ENCODE measurements around the gene MS4A6A. TPM values are rescaled to one million over a fixed set of nuclear protein-coding genes. Genes with fewer than 3 reads are reported as not detected.

MS4A6A gene
- polyA plus RNA-seq, 1 of the 3 experiments (the other 2 are of a cell fraction), result not detected

GRCh38 chr11:60172011-60172410, 10.9 kb downstream of the MS4A6A start:
- no peak for DNase-seq
- no peak overlapping the region for H2AFZ ChIP-seq (ENCODE audit: low read depth)
- no peak overlapping the region for H3K9ac ChIP-seq
- H3K4me3 ChIP-seq (ENCODE audit: low read depth in 2 of 2, low read length in 1 of 2), result no peak overlapping the region
- ChIA-PET POLR2A (no interaction called here), CTCF (no interaction called here)
- H3K79me2 ChIP-seq (ENCODE audit: insufficient read depth), result no peaks in the 10 kb centered on the region
- no peaks in the 10 kb centered on the region for H3F3A ChIP-seq (replicated peaks; ENCODE audit: insufficient read depth)
- no peaks in the 10 kb centered on the region for H3K9me2 ChIP-seq
- H3K36me3 ChIP-seq (replicated peaks in 1 of 2; ENCODE audit: control insufficient read depth in 1 of 2, insufficient read depth in 2 of 2, low read length in 1 of 2), result no peaks in the 10 kb centered on the region
- H3K4me1 ChIP-seq (ENCODE audit: control insufficient read depth in 1 of 2, insufficient read depth in 2 of 2, low read depth in 1 of 2, low read length in 1 of 2), result no peaks in the 10 kb centered on the region
- no peaks in the 10 kb centered on the region for H4K20me1 ChIP-seq (ENCODE audit: insufficient read depth)
- no peak overlapping the region for H3K4me2 ChIP-seq
- no peak overlapping the region for H3K27ac ChIP-seq (ENCODE audit: low read depth in 2 of 2, low read length in 1 of 2)
- H3K9me3 ChIP-seq, result no peaks in the 10 kb centered on the region
- TF ChIP-seq CTCF (IDR thresholded peaks at IDR 0.05) (no peak), EZH2phosphoT487 (IDR thresholded peaks at IDR 0.05; ENCODE audit: borderline replicate concordance, low read depth) (no peak), JUND (IDR thresholded peaks at IDR 0.05) (no peak), ELF1 (IDR thresholded peaks at IDR 0.05) (no peak), POLR2AphosphoS5 (IDR thresholded peaks at IDR 0.05; ENCODE audit: low read depth, low read length) (no peak), TAF1 (IDR thresholded peaks at IDR 0.05; ENCODE audit: borderline replicate concordance, low read depth, low read length) (no peak), SMC3 (IDR thresholded peaks at IDR 0.05; ENCODE audit: low read depth, low read length) (no peak), GATA2 (CRISPR knock-in tag; IDR thresholded peaks at IDR 0.05) (no peak)
- H3K27me3 ChIP-seq (ENCODE audit: insufficient read depth), result no peaks in the 10 kb centered on the region

- Histone ChIP-seq H3K36me3 (replicated peaks in 1 of 2; ENCODE audit: control insufficient read depth in 1 of 2, insufficient read depth in 2 of 2, low read length in 1 of 2) (no peaks in the 10 kb centered on the region), H3K9ac (no peak overlapping the region), H4K20me1 (ENCODE audit: insufficient read depth) (no peaks in the 10 kb centered on the region), H2AFZ (ENCODE audit: low read depth) (no peak overlapping the region), H3K27ac (ENCODE audit: low read depth in 2 of 2, low read length in 1 of 2) (no peak overlapping the region), H3K4me2 (no peak overlapping the region), H3K79me2 (ENCODE audit: insufficient read depth) (no peaks in the 10 kb centered on the region), H3K9me3 (no peaks in the 10 kb centered on the region), H3K9me2 (no peaks in the 10 kb centered on the region), H3K4me1 (ENCODE audit: control insufficient read depth in 1 of 2, insufficient read depth in 2 of 2, low read depth in 1 of 2, low read length in 1 of 2) (no peaks in the 10 kb centered on the region), H3F3A (replicated peaks; ENCODE audit: insufficient read depth) (no peaks in the 10 kb centered on the region), H3K27me3 (ENCODE audit: insufficient read depth) (no peaks in the 10 kb centered on the region), H3K4me3 (ENCODE audit: low read depth in 2 of 2, low read length in 1 of 2) (no peak overlapping the region)
- 0% methylated on average over 1 of the region's 1 CpG for WGBS (ENCODE audit: low lambda C conversion rate)
- POLR2A ChIA-PET, result no interaction called here
- CTCF ChIA-PET, result interaction anchor here (0.8 kb wide), 1 partner anchor 23 kb away, joined by 3 read pairs; no protein-coding TSS in a partner anchor
- DNase-seq, result no peak
- TF ChIP-seq USF2 (IDR thresholded peaks at IDR 0.05; ENCODE audit: borderline replicate concordance, low read depth, low read length) (no peak), MAX (IDR thresholded peaks at IDR 0.05; ENCODE audit: low read depth) (no peak), SIN3A (IDR thresholded peaks at IDR 0.05; ENCODE audit: borderline replicate concordance, low read depth, low read length) (no peak), EZH2phosphoT487 (IDR thresholded peaks at IDR 0.05; ENCODE audit: borderline replicate concordance, low read depth) (no peak), RXRA (IDR thresholded peaks at IDR 0.05; ENCODE audit: borderline replicate concordance, low read depth) (no peak), CHD2 (IDR thresholded peaks at IDR 0.05; ENCODE audit: low read length, partially characterized antibody) (no peak), NRF1 (IDR thresholded peaks at IDR 0.05; ENCODE audit: low read depth, low read length) (no peak), NFIC (IDR thresholded peaks at IDR 0.05; ENCODE audit: borderline replicate concordance) (no peak), FOSL2 (IDR thresholded peaks at IDR 0.05; ENCODE audit: borderline replicate concordance, low read depth) (no peak), RFX5 (IDR thresholded peaks at IDR 0.05; ENCODE audit: low read length) (no peak)
- TF ChIP-seq, protein P1, sequence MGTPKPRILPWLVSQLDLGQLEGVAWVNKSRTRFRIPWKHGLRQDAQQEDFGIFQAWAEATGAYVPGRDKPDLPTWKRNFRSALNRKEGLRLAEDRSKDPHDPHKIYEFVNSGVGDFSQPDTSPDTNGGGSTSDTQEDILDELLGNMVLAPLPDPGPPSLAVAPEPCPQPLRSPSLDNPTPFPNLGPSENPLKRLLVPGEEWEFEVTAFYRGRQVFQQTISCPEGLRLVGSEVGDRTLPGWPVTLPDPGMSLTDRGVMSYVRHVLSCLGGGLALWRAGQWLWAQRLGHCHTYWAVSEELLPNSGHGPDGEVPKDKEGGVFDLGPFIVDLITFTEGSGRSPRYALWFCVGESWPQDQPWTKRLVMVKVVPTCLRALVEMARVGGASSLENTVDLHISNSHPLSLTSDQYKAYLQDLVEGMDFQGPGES (IDR thresholded peaks at IDR 0.05; ENCODE audit: low read depth, low read length), result no peak
- TF ChIP-seq, protein P2, sequence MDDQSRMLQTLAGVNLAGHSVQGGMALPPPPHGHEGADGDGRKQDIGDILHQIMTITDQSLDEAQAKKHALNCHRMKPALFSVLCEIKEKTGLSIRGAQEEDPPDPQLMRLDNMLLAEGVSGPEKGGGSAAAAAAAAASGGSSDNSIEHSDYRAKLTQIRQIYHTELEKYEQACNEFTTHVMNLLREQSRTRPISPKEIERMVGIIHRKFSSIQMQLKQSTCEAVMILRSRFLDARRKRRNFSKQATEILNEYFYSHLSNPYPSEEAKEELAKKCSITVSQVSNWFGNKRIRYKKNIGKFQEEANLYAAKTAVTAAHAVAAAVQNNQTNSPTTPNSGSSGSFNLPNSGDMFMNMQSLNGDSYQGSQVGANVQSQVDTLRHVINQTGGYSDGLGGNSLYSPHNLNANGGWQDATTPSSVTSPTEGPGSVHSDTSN (IDR thresholded peaks at IDR 0.05), result no peak
- TF ChIP-seq, protein P3, sequence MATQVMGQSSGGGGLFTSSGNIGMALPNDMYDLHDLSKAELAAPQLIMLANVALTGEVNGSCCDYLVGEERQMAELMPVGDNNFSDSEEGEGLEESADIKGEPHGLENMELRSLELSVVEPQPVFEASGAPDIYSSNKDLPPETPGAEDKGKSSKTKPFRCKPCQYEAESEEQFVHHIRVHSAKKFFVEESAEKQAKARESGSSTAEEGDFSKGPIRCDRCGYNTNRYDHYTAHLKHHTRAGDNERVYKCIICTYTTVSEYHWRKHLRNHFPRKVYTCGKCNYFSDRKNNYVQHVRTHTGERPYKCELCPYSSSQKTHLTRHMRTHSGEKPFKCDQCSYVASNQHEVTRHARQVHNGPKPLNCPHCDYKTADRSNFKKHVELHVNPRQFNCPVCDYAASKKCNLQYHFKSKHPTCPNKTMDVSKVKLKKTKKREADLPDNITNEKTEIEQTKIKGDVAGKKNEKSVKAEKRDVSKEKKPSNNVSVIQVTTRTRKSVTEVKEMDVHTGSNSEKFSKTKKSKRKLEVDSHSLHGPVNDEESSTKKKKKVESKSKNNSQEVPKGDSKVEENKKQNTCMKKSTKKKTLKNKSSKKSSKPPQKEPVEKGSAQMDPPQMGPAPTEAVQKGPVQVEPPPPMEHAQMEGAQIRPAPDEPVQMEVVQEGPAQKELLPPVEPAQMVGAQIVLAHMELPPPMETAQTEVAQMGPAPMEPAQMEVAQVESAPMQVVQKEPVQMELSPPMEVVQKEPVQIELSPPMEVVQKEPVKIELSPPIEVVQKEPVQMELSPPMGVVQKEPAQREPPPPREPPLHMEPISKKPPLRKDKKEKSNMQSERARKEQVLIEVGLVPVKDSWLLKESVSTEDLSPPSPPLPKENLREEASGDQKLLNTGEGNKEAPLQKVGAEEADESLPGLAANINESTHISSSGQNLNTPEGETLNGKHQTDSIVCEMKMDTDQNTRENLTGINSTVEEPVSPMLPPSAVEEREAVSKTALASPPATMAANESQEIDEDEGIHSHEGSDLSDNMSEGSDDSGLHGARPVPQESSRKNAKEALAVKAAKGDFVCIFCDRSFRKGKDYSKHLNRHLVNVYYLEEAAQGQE (IDR thresholded peaks at IDR 0.05; ENCODE audit: low read depth, low read length), result no peak
Measured at GRCh38 chr11:60170566-60170965, 12.3 kb downstream of the MS4A6A start.
